C4-2B (cell line): ENCODE measurements around the gene FANCD2OS.
A peak's percentile ranks its signal among the peaks of the same experiment; 100 is the strongest.

ENCODE experiments used
- H3K27ac ChIP-seq: fragments of 450-650 bp; 2 replicates; pipeline ENCODE4 v1.5.1; 2017
- CTCF ChIP-seq: fragments of 450-650 bp; conservative IDR thresholded peaks from 2 replicates; pipeline ENCODE4 v1.5.1; 2017; ENCODE audit warnings: mild to moderate bottlenecking
- ZFX ChIP-seq: fragments of 450-650 bp; IDR thresholded peaks from 2 replicates; pipeline ENCODE4 v1.6.1; 2017

Gene FANCD2OS

GRCh38 chr3:10121064-10121463 lies 13.0 kb upstream of the FANCD2OS start:
- TF ChIP-seq CTCF (no peak), ZFX (no peak)
- no peak overlapping the region for H3K27ac ChIP-seq

DNA sequence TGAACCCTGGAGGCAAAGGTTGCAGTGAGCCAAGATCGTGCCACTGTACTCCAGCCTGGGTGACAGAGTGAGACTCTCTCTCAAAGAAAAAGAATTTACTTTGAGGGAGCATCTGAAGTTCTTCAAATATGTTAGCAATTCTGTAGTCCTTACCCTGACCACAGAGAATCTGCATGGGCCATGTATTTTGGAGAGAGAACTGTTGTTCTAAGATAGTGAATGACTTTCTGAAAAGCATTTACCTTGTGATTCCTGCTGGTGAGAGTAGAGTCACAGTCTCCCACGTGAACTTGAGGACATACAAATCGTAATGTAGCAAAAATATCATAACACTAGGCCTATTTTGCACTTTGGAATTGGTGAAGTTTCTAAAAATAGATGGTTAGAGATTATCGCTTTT lies 11.3 kb upstream of the FANCD2OS start:
- TF ChIP-seq CTCF (no peak), ZFX (no peak)

GRCh38 chr3:10116928-10117327 lies 8.9 kb upstream of the FANCD2OS start:
- H3K27ac ChIP-seq, result no peak overlapping the region
- no peak for TF ChIP-seq CTCF
- TF ChIP-seq ZFX, result no peak

More for the DNA sequence above, 11.3 kb upstream of the FANCD2OS start:
- no peak overlapping the region for H3K27ac ChIP-seq

GRCh38 chr3:10116138-10116460 lies 8.0 kb upstream of the FANCD2OS start:
- H3K27ac ChIP-seq, result peak overlapping the region; percentile 85
- no peak for TF ChIP-seq ZFX
- TF ChIP-seq CTCF, result no peak

DNA sequence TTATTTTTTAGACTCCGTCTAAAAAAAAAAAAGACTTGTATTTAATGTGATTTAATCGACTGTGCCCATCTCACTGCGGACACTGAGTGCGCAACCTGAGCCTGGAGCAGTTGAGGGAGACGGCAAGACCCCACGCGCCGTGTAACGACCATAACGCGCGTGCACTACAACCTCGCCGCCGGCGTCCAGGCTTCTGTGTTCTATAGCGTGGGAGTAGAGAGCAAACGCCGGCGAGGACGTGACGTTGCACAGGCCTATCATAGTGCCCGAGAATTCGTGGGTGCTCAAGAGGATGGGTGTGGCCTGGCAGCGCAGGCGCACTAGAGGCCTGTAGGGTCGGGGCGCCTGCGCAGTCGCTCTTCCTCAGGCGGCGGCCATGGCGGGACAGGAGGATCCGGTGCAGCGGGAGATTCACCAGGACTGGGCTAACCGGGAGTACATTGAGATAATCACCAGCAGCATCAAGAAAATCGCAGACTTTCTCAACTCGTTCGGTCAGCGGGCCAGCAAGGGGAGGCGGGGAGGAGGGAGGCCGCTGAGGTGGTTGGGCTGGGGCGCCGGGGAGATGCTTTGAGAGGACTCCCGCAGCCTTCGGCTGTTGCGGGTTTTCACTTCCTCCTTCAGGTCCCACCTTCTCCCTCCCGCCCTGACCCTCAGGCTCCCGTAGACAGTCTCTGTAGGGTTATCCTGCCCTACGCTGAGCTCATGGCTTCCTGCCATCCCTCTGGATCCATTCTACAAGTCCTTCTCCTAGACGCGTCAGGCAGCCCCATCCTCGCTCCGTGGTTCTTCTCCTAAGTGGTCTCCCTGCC lies 7.5 kb upstream of the FANCD2OS start, which contains the start of gene BRK1:
TSS of gene BRK1 (plus strand) at position 350 of the 812 bp plus-strand sequence. CDS start at position 377, 27 bp downstream.
- H3K27ac ChIP-seq, result peak within 1 kb of the TSS; percentile 85
- TF ChIP-seq CTCF, result no peak
- TF ChIP-seq ZFX, result no peak

GRCh38 chr3:10106919-10107318 lies 1.1 kb downstream of the FANCD2OS start:
- no peak overlapping the region for H3K27ac ChIP-seq
- TF ChIP-seq CTCF (no peak), ZFX (no peak)

- no peak for TF ChIP-seq CTCF
- TF ChIP-seq ZFX, result no peak
- no peak overlapping the region for H3K27ac ChIP-seq
Measured at GRCh38 chr3:10099041-10099440, 9.0 kb downstream of the FANCD2OS start.
